ENCODE results near the gene SPOP.

DNA sequence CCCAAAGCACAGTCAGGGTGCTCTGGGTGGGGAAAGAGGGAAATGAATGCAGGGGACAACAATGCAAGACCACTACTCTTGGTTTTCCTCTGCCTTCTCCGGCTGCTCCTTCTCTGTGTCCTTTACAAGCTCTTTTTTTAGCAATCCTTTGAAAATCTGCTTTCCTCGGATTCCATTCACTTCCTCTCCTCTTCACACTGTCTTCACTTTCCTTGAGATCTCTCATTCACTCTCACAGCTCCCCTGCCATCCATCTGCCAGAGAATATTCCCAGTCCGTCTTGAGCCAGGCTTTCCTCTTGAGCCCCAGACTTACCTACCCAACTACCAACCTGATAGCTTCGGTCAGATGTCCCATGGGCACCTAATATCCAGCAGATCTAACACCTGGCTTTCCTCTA, 11.0 kb upstream of the SPOP start:
- TF ChIP-seq, protein P1, sequence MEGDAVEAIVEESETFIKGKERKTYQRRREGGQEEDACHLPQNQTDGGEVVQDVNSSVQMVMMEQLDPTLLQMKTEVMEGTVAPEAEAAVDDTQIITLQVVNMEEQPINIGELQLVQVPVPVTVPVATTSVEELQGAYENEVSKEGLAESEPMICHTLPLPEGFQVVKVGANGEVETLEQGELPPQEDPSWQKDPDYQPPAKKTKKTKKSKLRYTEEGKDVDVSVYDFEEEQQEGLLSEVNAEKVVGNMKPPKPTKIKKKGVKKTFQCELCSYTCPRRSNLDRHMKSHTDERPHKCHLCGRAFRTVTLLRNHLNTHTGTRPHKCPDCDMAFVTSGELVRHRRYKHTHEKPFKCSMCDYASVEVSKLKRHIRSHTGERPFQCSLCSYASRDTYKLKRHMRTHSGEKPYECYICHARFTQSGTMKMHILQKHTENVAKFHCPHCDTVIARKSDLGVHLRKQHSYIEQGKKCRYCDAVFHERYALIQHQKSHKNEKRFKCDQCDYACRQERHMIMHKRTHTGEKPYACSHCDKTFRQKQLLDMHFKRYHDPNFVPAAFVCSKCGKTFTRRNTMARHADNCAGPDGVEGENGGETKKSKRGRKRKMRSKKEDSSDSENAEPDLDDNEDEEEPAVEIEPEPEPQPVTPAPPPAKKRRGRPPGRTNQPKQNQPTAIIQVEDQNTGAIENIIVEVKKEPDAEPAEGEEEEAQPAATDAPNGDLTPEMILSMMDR (IDR thresholded peaks at IDR 0.05): no peak
- TF ChIP-seq ZFX (IDR thresholded peaks at IDR 0.05; ENCODE audit: borderline replicate concordance): no peak
